K562 (cell line): ENCODE results near the gene MICALL2. TPM values are rescaled to one million over a fixed set of nuclear protein-coding genes. Genes with fewer than 3 reads are reported as not detected.

Experiments
- BCLAF1 ChIP-seq, 2 experiments: fragments of 450-650 bp in 1 of 2; IDR thresholded peaks; 2 replicates each; pipeline ENCODE4 v1.6.1; 2011 to 2017; ENCODE audit warnings: low read depth in 2 of 2, antibody characterized with exemption in 1 of 2, borderline replicate concordance in 1 of 2, low read length in 1 of 2, mild to moderate bottlenecking in 1 of 2, mixed read lengths in 1 of 2; ENCODE audit not compliant: control insufficient read depth in 1 of 2
- CEBPG ChIP-seq, 3 experiments: fragments of 200-800 bp in 1 of 3; sonication (Bioruptor generic) in 1 of 3; sonication (generic) in 1 of 3; formaldehyde crosslinking in 1 of 3; IDR thresholded peaks in 2 of 3; conservative IDR thresholded peaks in 1 of 3; 2 replicates each; pipeline versions ENCODE4 v1.6.1 to v1.8.0; 2016 to 2022; ENCODE audit warnings: missing compliant biosample characterization in 2 of 3, missing genetic modification characterization in 2 of 3, mild to moderate bottlenecking in 1 of 3, missing genetic modification reagents in 1 of 3
- CGGBP1 ChIP-seq: fragments of 250-450 bp; sonication (Bioruptor Pico); IDR thresholded peaks from 2 replicates; pipeline ENCODE4 v1.9.0; 2021; ENCODE audit warnings: mild to moderate bottlenecking
- CREM ChIP-seq: IDR thresholded peaks from 2 replicates; pipeline ENCODE4 v1.6.1; 2014; ENCODE audit warnings: antibody characterized with exemption, low read depth
- E2F4 ChIP-seq: sonication (generic); formaldehyde crosslinking; IDR thresholded peaks from 2 replicates; pipeline ENCODE4 v1.8.0; 2022; ENCODE audit warnings: mild to moderate bottlenecking, low read depth, missing genetic modification reagents
- EZH2 ChIP-seq: IDR thresholded peaks from 2 replicates; pipeline ENCODE4 v1.6.1; 2012; ENCODE audit warnings: low read depth, mild to moderate bottlenecking, inconsistent platforms, low read length, borderline replicate concordance
- FOXA3 ChIP-seq, 2 experiments: fragments of 450-650 bp in 1 of 2; sonication (generic) in 1 of 2; formaldehyde crosslinking; IDR thresholded peaks in 1 of 2; conservative IDR thresholded peaks in 1 of 2; 2 replicates each; pipeline versions ENCODE4 v1.4.0 to v1.8.0; 2020 to 2022; ENCODE audit warnings: mild to moderate bottlenecking in 2 of 2, missing genetic modification reagents in 1 of 2
- MED1 ChIP-seq: sonication (generic); formaldehyde crosslinking; IDR thresholded peaks from 2 replicates; pipeline ENCODE4 v1.8.1; 2023; ENCODE audit warnings: missing genetic modification reagents, borderline replicate concordance
- NEUROD1 ChIP-seq: fragments of 150-350 bp; IDR thresholded peaks from 2 replicates; pipeline ENCODE4 v1.6.1; 2014; ENCODE audit warnings: borderline replicate concordance, low read length, low read depth; ENCODE audit not compliant: partially characterized antibody
- POLR2AphosphoS5 ChIP-seq: IDR thresholded peaks from 2 replicates; pipeline ENCODE4 v1.6.1; 2011; ENCODE audit warnings: mild to moderate bottlenecking, low read depth, low read length, moderate library complexity; ENCODE audit not compliant: control insufficient read depth, insufficient read depth
- RREB1 ChIP-seq: fragments of 250-450 bp; sonication (Bioruptor Pico); IDR thresholded peaks from 2 replicates; pipeline ENCODE4 v1.4.0; 2020
- SMAD4 ChIP-seq: fragments of 250-450 bp; sonication (Bioruptor Pico); conservative IDR thresholded peaks from 2 replicates; pipeline ENCODE4 v1.8.0; 2021; ENCODE audit warnings: inconsistent platforms, mild to moderate bottlenecking, moderate library complexity
- ZNF232 ChIP-seq: sonication (generic); formaldehyde crosslinking; IDR thresholded peaks from 2 replicates; pipeline ENCODE4 v1.8.0; 2022; ENCODE audit warnings: mild to moderate bottlenecking, missing genetic modification reagents
- polyA plus RNA-seq, 8 experiments: library from polyadenylated mRNA; depleted of rRNA in 4 of 8; stranded (reverse) in 5 of 8; unstranded in 3 of 8; fragments of >200 nt; fragmentation: Nextera tagmentation in 2 of 8; fragmentation: Illumina TruSeq in 1 of 8; extraction: Ambion mirVana in 2 of 8; extraction: Trizol in 1 of 8; gene quantifications; 2 replicates each; pipeline versions ENCODE4 v1.2.1 to v1.2.3, GENCODE V29; 2011 to 2014; ENCODE audit warnings: inconsistent platforms in 1 of 8, missing spikeins in 1 of 8
- total RNA-seq, 7 experiments: library from RNA; depleted of rRNA in 6 of 7; stranded (reverse); fragments of >200 nt in 6 of 7; fragmentation: Illumina TruSeq in 2 of 7; extraction: Trizol in 2 of 7; gene quantifications; 2 replicates each; pipeline versions ENCODE4 v1.2.1 to v1.2.3, GENCODE V29; 2011 to 2021; ENCODE audit warnings: low replicate concordance in 1 of 7

MICALL2 gene
- total and polyA plus RNA-seq, 9 of the 15 experiments (the other 6 are each of a cell fraction or from before 2014, with no cell fraction given), result 1.8 to 103 (median 17.0) TPM

GRCh38 chr7:1503816-1504775 is 44.8 kb upstream of the MICALL2 start, which contains the start of gene INTS1 (continued):
- TF ChIP-seq BCLAF1 (IDR thresholded peaks at IDR 0.05; ENCODE audit: borderline replicate concordance in 1 of 2, control insufficient read depth in 1 of 2, low read depth in 2 of 2, low read length in 1 of 2), result peak in 1 of 2 experiments; percentile 87; a peak in 2 of 4 replicates
- peak; percentile 84 for TF ChIP-seq POLR2AphosphoS5
- TF ChIP-seq NEUROD1, result peak; percentile 36
- no peak for TF ChIP-seq CEBPG (CRISPR knock-in tag; IDR thresholded peaks at IDR 0.05)
- no peak for TF ChIP-seq CEBPG (tag; conservative IDR thresholded peaks at IDR 0.05 in 1 of 2, IDR thresholded peaks at IDR 0.05 in 1 of 2)
- no peak for TF ChIP-seq MED1
- no peak for TF ChIP-seq CGGBP1
- no peak for TF ChIP-seq ZNF232 (CRISPR knock-in tag)
- peak in 1 of 2 experiments; percentile 89; a peak in 2 of 4 replicates for TF ChIP-seq FOXA3 (CRISPR knock-in tag; conservative IDR thresholded peaks at IDR 0.05 in 1 of 2, IDR thresholded peaks at IDR 0.05 in 1 of 2)
- TF ChIP-seq RREB1 (CRISPR knock-in tag), result no peak
- no peak for TF ChIP-seq EZH2
- TF ChIP-seq SMAD4 (CRISPR knock-in tag), result peak; percentile 86
- no peak for TF ChIP-seq E2F4 (CRISPR knock-in tag)
- peak; percentile 50 for TF ChIP-seq CREM
